ENCODE measurements around the gene OPCML. TPM values are rescaled to one million over a fixed set of nuclear protein-coding genes. Genes with fewer than 3 reads are reported as not detected.

The OPCML gene
- total RNA-seq, 4 donors from 2014 or later = 0.16 TPM; not detected in 3

GRCh38 chr11:132563050-132563449 lies 969.3 kb downstream of the OPCML start:
- TF ChIP-seq CTCF (IDR thresholded peaks at IDR 0.05) (no peak), POLR2A (IDR thresholded peaks at IDR 0.05) (no peak)
- DNase-seq (ENCODE audit: low spot score in 2 of 2) = no peak
- no peak overlapping the region for H3K4me3 ChIP-seq (ENCODE audit: low read depth, poor library complexity, severe bottlenecking)
- 90 to 93% methylated on average over 2 of the region's 2 CpGs for WGBS, 2 donors
- intact Hi-C loops (cut with DNase I; ENCODE audit: low total_unique reads) = no loop called here

GRCh38 chr11:132561937-132562336 lies 970.4 kb downstream of the OPCML start:
- WGBS, 2 donors = 76 to 82% methylated on average over 2 of the region's 2 CpGs
- no peak for DNase-seq (ENCODE audit: low spot score in 2 of 2)
- no peak overlapping the region for H3K4me3 ChIP-seq (ENCODE audit: low read depth, poor library complexity, severe bottlenecking)
- intact Hi-C loops (cut with DNase I; ENCODE audit: low total_unique reads) = no loop called here
- TF ChIP-seq CTCF (IDR thresholded peaks at IDR 0.05) (no peak), POLR2A (IDR thresholded peaks at IDR 0.05) (no peak)

- DNase-seq (ENCODE audit: low spot score in 2 of 2) = no peak
- intact Hi-C loops (cut with DNase I; ENCODE audit: low total_unique reads) = no loop called here
- WGBS, 2 donors = 25% methylated on average over 5 of the region's 5 CpGs
- H3K4me3 ChIP-seq (ENCODE audit: low read depth, poor library complexity, severe bottlenecking) = no peak overlapping the region
- no peak for TF ChIP-seq POLR2A (IDR thresholded peaks at IDR 0.05)
- TF ChIP-seq CTCF (IDR thresholded peaks at IDR 0.05) = no peak
These were observed 972.8 kb downstream of the OPCML start for GRCh38 chr11:132559331-132560036.

GRCh38 chr11:132556316-132556715 lies 976.0 kb downstream of the OPCML start:
- DNase-seq (ENCODE audit: low spot score in 2 of 2) = no peak
- WGBS, 2 donors = 54 to 64% methylated on average over 2 of the region's 2 CpGs
- TF ChIP-seq CTCF (IDR thresholded peaks at IDR 0.05) (no peak), POLR2A (IDR thresholded peaks at IDR 0.05) (no peak)
- intact Hi-C loops (cut with DNase I; ENCODE audit: low total_unique reads) = no loop called here
- no peak overlapping the region for H3K4me3 ChIP-seq (ENCODE audit: low read depth, poor library complexity, severe bottlenecking)

- 83 to 87% methylated on average over 3 of the region's 3 CpGs for WGBS, 2 donors
- no peak overlapping the region for H3K4me3 ChIP-seq (ENCODE audit: low read depth, poor library complexity, severe bottlenecking)
- DNase-seq (ENCODE audit: low spot score in 2 of 2) = no peak
- intact Hi-C loops (cut with DNase I; ENCODE audit: low total_unique reads) = no loop called here
- no peak for TF ChIP-seq CTCF (IDR thresholded peaks at IDR 0.05)
- no peak for TF ChIP-seq POLR2A (IDR thresholded peaks at IDR 0.05)
These were observed 976.7 kb downstream of the OPCML start for GRCh38 chr11:132555617-132556016.

GRCh38 chr11:132551016-132551415 lies 981.3 kb downstream of the OPCML start:
- no peak for DNase-seq (ENCODE audit: low spot score in 2 of 2)
- WGBS, 2 donors = 84 to 92% methylated on average over 5 of the region's 5 CpGs
- intact Hi-C loops (cut with DNase I; ENCODE audit: low total_unique reads) = no loop called here
- no peak overlapping the region for H3K4me3 ChIP-seq (ENCODE audit: low read depth, poor library complexity, severe bottlenecking)
- TF ChIP-seq POLR2A (IDR thresholded peaks at IDR 0.05) = no peak

All from lower leg skin (tissue), 4 donors.